Glutamatergic neuron (in vitro differentiated cells): ENCODE data around the gene FCHO1. TPM values are rescaled to one million over a fixed set of nuclear protein-coding genes. Genes with fewer than 3 reads are reported as not detected.

Source experiments
- DNase-seq: peaks from one replicate; pipeline ENCODE4 v3.0.0; 2022
- H3K27ac Mint-ChIP-seq: one replicate; pipeline ENCODE4 v1.8.0; 2020; ENCODE audit warnings: mild to moderate bottlenecking, mixed read lengths, inconsistent platforms; ENCODE audit not compliant: unreplicated experiment
- H3K27me3 Mint-ChIP-seq: one replicate; pipeline ENCODE4 v1.8.0; 2020; ENCODE audit warnings: mild to moderate bottlenecking, moderate library complexity, mixed read lengths, inconsistent platforms; ENCODE audit not compliant: unreplicated experiment
- H3K36me3 Mint-ChIP-seq: one replicate; pipeline ENCODE4 v1.8.0; 2020; ENCODE audit warnings: mild to moderate bottlenecking, mixed read lengths, inconsistent platforms; ENCODE audit not compliant: unreplicated experiment
- H3K4me1 Mint-ChIP-seq: one replicate; pipeline ENCODE4 v1.8.0; 2020; ENCODE audit warnings: mild to moderate bottlenecking, low read depth, mixed read lengths, inconsistent platforms; ENCODE audit not compliant: unreplicated experiment
- H3K4me3 Mint-ChIP-seq: one replicate; pipeline ENCODE4 v1.8.0; 2020; ENCODE audit warnings: mild to moderate bottlenecking, mixed read lengths, inconsistent platforms; ENCODE audit not compliant: unreplicated experiment
- H3K9me3 Mint-ChIP-seq: one replicate; pipeline ENCODE4 v1.8.0; 2020; ENCODE audit warnings: mild to moderate bottlenecking, moderate library complexity, mixed read lengths, inconsistent platforms; ENCODE audit not compliant: unreplicated experiment
- CTCF ChIP-seq: fragments of 200-600 bp; sonication (generic); IDR thresholded peaks from one replicate; pipeline ENCODE4 v1.5.0; 2021; ENCODE audit not compliant: partially characterized antibody, unreplicated experiment
- long read RNA-seq: library from polyadenylated mRNA; unstranded; transcript quantifications from one replicate; pipeline ENCODE4 v2.0.0, GENCODE V29; 2020; ENCODE audit not compliant: unreplicated experiment
- total RNA-seq: library from RNA; stranded (reverse); fragmentation: NEBNext Ultra II Directional; extraction: Animal tissue kit (Norgen Biotek cat#: 25700); gene quantifications from one replicate; pipeline ENCODE4 v1.2.1, GENCODE V29; 2021; ENCODE audit not compliant: unreplicated experiment

Gene FCHO1
- total RNA-seq: 45.2 TPM
- long read RNA-seq, partial matches to known transcripts: 3 of 6 reads
- long read RNA-seq, other reads (novel, unspliced or antisense): 3 of 6 reads

GRCh38 chr19:17751103-17751911 is at the start of gene FCHO1:
Gene FCHO1 (plus strand): TSS chr19:17751477. CDS start chr19:17755165, 3,688 bp downstream.
- Mint-ChIP-seq H3K9me3 (peaks cover 9% of the 10 kb centered on the region), H3K36me3 (no peaks in the 10 kb centered on the region), H3K4me1 (peaks cover 20% of the 10 kb centered on the region), H3K27ac (no peak within 1 kb of the TSS), H3K4me3 (no peak within 1 kb of the TSS), H3K27me3 (peaks cover 6% of the 10 kb centered on the region)
- DNase-seq: no peak
- TF ChIP-seq CTCF: no peak

- Mint-ChIP-seq H3K27me3 (no peaks in the 10 kb centered on the region), H3K4me3 (no peak overlapping the region), H3K36me3 (no peaks in the 10 kb centered on the region), H3K9me3 (peaks cover 8% of the 10 kb centered on the region), H3K4me1 (peaks cover 2% of the 10 kb centered on the region), H3K27ac (no peak overlapping the region)
- peak; percentile 79 for DNase-seq
- peak; percentile 80 for TF ChIP-seq CTCF
Observed at GRCh38 chr19:17703824-17704463, 47.3 kb upstream of the FCHO1 start.

GRCh38 chr19:17706750-17707181 is 44.5 kb upstream of the FCHO1 start:
- Mint-ChIP-seq H3K9me3 (peaks cover 8% of the 10 kb centered on the region), H3K4me1 (no peaks in the 10 kb centered on the region), H3K27ac (no peak overlapping the region), H3K27me3 (no peaks in the 10 kb centered on the region), H3K4me3 (no peak overlapping the region), H3K36me3 (no peaks in the 10 kb centered on the region)
- DNase-seq: peak; percentile 83
- TF ChIP-seq CTCF: no peak

GRCh38 chr19:17711851-17712250 is 39.4 kb upstream of the FCHO1 start:
- peaks cover 6% of the 10 kb centered on the region for H3K9me3 Mint-ChIP-seq
- H3K27ac Mint-ChIP-seq: no peak overlapping the region
- no peak for DNase-seq
- no peak overlapping the region for H3K4me3 Mint-ChIP-seq
- TF ChIP-seq CTCF: no peak
- no peaks in the 10 kb centered on the region for H3K36me3 Mint-ChIP-seq
- no peaks in the 10 kb centered on the region for H3K27me3 Mint-ChIP-seq
- H3K4me1 Mint-ChIP-seq: no peaks in the 10 kb centered on the region

GRCh38 chr19:17716309-17716929 is 34.9 kb upstream of the FCHO1 start:
- H3K4me3 Mint-ChIP-seq: no peak overlapping the region
- peaks cover 1% of the 10 kb centered on the region for H3K9me3 Mint-ChIP-seq
- no peaks in the 10 kb centered on the region for H3K36me3 Mint-ChIP-seq
- peak; percentile 24 for TF ChIP-seq CTCF
- no peak for DNase-seq
- H3K27me3 Mint-ChIP-seq: peaks cover 13% of the 10 kb centered on the region
- peaks cover 14% of the 10 kb centered on the region for H3K4me1 Mint-ChIP-seq
- H3K27ac Mint-ChIP-seq: no peak overlapping the region
